HG03460 (cell line): ENCODE measurements around the gene KRTAP5-7.

Experiments used
- ATAC-seq: cut with Tn5 transposase; IDR thresholded peaks from one replicate; pipeline ENCODE4 v1.9.1; 2021; ENCODE audit not compliant: unreplicated experiment

Gene KRTAP5-7

GRCh38 chr11:71495286-71496230 lies 31.5 kb upstream of the KRTAP5-7 start:
- ATAC-seq, result no peak

- no peak for ATAC-seq
Observed at GRCh38 chr11:71496421-71496820, 30.6 kb upstream of the KRTAP5-7 start.

GRCh38 chr11:71498091-71498490 lies 29.0 kb upstream of the KRTAP5-7 start:
- no peak for ATAC-seq

- no peak for ATAC-seq
Observed at GRCh38 chr11:71499125-71499524, 27.9 kb upstream of the KRTAP5-7 start.

GRCh38 chr11:71499546-71499945 lies 27.5 kb upstream of the KRTAP5-7 start:
- ATAC-seq, result no peak

- no peak for ATAC-seq
Observed at GRCh38 chr11:71500601-71501021, 26.5 kb upstream of the KRTAP5-7 start.

GRCh38 chr11:71501071-71501985 lies 25.7 kb upstream of the KRTAP5-7 start:
- no peak for ATAC-seq

- no peak for ATAC-seq
Observed at GRCh38 chr11:71502026-71502425, 25.0 kb upstream of the KRTAP5-7 start.

- no peak for ATAC-seq
Observed at GRCh38 chr11:71502871-71503435, 24.1 kb upstream of the KRTAP5-7 start.

- ATAC-seq, result no peak
Observed at GRCh38 chr11:71504531-71504930, 22.5 kb upstream of the KRTAP5-7 start.

GRCh38 chr11:71505001-71505400 lies 22.1 kb upstream of the KRTAP5-7 start:
- ATAC-seq, result no peak

GRCh38 chr11:71505781-71506180 lies 21.3 kb upstream of the KRTAP5-7 start:
- no peak for ATAC-seq

GRCh38 chr11:71507102-71507501 lies 20.0 kb upstream of the KRTAP5-7 start:
- no peak for ATAC-seq

- ATAC-seq, result no peak
Observed at GRCh38 chr11:71518506-71519471, 8.3 kb upstream of the KRTAP5-7 start.

- ATAC-seq, result no peak
Observed at GRCh38 chr11:71519546-71519945, 7.5 kb upstream of the KRTAP5-7 start.

GRCh38 chr11:71525188-71525937 lies 1.7 kb upstream of the KRTAP5-7 start:
- no peak for ATAC-seq

GRCh38 chr11:71525938-71526495 lies 1.1 kb upstream of the KRTAP5-7 start:
- no peak for ATAC-seq

- no peak for ATAC-seq
Observed at GRCh38 chr11:71527576-71528210, 626 bp downstream of the KRTAP5-7 start.

GRCh38 chr11:71530602-71531001 lies 3.5 kb downstream of the KRTAP5-7 start:
- ATAC-seq, result no peak
